GM18498 (cell line): ENCODE measurements around the gene TBCCD1.

Experiments used
- ATAC-seq: cut with Tn5 transposase; IDR thresholded peaks from one replicate; pipeline ENCODE4 v1.9.1; 2021; ENCODE audit warnings: mild to moderate bottlenecking, moderate library complexity; ENCODE audit not compliant: unreplicated experiment

TBCCD1 gene

GRCh38 chr3:186497608-186498007 is 69.5 kb downstream of the TBCCD1 start:
- no peak for ATAC-seq

GRCh38 chr3:186496635-186497034 is 70.5 kb downstream of the TBCCD1 start:
- no peak for ATAC-seq
